Measurements from ENCODE around the gene EPB41L5.

The EPB41L5 gene

DNA sequence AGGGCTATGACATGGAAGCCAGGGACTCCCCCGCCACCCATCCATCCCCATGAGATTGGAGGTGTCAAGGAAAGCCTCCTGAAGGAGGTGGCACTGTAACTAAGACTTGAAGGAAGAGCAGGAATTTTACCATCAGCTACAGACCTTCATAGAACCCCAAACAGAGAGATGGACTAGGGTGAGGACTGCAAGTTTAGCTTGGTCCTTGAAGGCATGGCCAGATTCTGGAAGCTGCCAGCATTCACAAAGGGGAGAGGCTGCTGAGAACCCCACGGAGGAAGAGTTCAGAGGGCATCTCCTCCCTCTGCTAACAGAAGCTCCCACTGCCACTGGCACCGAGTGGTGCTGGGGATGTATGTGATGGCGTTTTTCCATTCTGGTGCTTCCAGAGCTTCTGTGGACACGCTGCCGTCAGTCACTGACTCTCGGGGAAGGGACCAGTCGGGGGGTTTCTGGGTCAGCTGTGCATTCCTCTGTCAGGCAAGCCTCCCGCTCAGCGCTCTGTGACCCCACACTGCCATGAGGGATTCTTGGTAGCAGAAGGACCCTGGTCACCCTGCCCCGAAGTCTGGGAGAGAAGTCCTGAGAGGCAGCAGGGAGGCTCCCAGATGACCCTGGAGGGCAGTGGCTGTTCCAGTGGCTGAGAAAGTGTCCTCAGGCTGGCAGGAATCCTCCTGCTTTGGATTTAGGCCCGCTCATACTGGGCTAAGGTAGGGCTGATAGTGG, 192.2 kb downstream of the EPB41L5 start:
- H3K36me3 ChIP-seq (ENCODE audit: insufficient read depth, low read length): no peaks in the 10 kb centered on the region
- H3K9me3 ChIP-seq (ENCODE audit: low read length): no peaks in the 10 kb centered on the region
- no peak overlapping the region for H2AFZ ChIP-seq (ENCODE audit: low read depth, low read length)
- no peak overlapping the region for H3K4me3 ChIP-seq (ENCODE audit: low read length)
- H3K4me1 ChIP-seq (ENCODE audit: insufficient read depth, low read length): no peaks in the 10 kb centered on the region
- H3K27me3 ChIP-seq (ENCODE audit: insufficient read depth, low read length): no peaks in the 10 kb centered on the region

DNA sequence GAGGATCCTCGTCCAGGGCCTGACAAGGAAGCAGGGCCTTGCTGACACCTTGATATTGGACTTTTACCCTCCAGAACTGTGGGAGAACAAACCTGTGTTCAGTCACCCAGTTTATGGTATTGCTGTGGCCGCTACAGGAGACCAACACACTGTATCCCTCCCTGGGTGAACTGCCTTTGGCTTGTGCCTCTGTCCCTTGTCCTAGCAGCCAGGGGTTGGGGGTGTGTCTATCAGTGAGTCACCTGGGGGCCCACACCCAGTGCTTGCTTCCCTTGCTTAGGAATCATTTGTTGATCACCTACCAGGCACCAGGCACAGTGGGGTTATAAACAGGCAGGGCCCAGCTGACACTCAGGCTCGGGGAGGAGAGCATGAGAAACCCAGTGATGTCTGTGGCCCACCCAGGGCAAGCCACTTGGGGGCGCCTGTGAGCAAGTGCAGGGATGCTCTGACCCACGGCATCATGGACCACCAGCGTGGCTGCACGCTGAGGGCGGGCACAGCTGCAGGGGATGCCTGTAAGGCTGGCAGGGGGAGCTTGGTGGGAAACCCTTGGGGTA, 193.2 kb downstream of the EPB41L5 start:
- Histone ChIP-seq H3K4me3 (ENCODE audit: low read length) (no peak overlapping the region), H3K36me3 (ENCODE audit: insufficient read depth, low read length) (no peaks in the 10 kb centered on the region), H3K9me3 (ENCODE audit: low read length) (no peaks in the 10 kb centered on the region), H2AFZ (ENCODE audit: low read depth, low read length) (no peak overlapping the region), H3K4me1 (ENCODE audit: insufficient read depth, low read length) (no peaks in the 10 kb centered on the region), H3K27me3 (ENCODE audit: insufficient read depth, low read length) (no peaks in the 10 kb centered on the region)

DNA sequence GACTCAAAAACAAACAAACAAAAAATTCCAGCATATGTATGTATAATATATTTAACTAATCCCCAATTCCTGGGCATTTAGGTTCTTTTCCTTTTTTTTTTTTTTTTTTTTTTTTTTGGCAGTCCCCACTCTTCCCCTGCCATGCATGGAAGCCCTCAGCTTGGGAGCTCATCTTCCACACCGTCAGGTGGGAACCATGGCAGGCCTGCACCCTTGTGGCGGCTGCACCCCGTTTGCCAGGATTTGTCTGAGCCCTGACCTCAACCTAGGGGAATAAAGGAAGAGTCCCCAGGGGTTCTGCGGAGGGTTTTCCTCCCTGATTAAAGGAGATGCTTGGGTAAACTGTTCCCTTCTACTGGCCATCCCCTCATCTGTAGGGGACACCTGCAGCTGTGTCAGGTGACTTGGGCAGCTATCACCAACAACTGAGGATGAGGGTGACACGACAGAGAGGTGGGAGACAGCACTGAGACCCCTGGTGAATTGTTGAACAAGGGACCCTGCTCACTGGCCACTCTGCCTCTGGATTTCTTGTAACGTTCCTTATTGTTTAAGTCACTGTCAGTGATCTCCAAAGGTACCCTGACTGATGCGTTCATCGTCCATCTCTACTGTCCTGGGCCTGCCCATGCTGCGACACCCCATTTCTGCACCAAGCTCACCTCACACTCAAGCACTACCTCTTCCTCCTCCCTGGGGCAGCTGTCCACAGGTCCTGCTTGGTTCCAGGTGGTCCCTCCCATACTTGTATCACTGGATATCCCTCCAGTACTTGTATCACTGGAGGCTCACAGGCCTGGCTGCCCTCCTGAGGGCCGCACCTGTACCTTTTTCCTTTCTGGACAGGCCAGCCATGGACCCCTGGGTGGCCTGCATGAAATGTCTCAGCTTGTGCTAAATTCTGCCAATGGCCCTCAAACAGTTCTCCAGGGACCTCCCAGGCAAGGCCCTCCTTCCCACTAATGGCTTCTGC, 195.8 kb downstream of the EPB41L5 start:
- Histone ChIP-seq H3K4me3 (ENCODE audit: low read length) (no peak overlapping the region), H3K27me3 (ENCODE audit: insufficient read depth, low read length) (no peaks in the 10 kb centered on the region), H3K36me3 (ENCODE audit: insufficient read depth, low read length) (no peaks in the 10 kb centered on the region), H2AFZ (ENCODE audit: low read depth, low read length) (no peak overlapping the region), H3K4me1 (ENCODE audit: insufficient read depth, low read length) (no peaks in the 10 kb centered on the region), H3K9me3 (ENCODE audit: low read length) (no peaks in the 10 kb centered on the region)

GRCh38 chr2:120209427-120210269, 196.8 kb downstream of the EPB41L5 start:
- no peak overlapping the region for H2AFZ ChIP-seq (ENCODE audit: low read depth, low read length)
- H3K4me1 ChIP-seq (ENCODE audit: insufficient read depth, low read length): no peaks in the 10 kb centered on the region
- H3K36me3 ChIP-seq (ENCODE audit: insufficient read depth, low read length): no peaks in the 10 kb centered on the region
- no peaks in the 10 kb centered on the region for H3K9me3 ChIP-seq (ENCODE audit: low read length)
- no peak overlapping the region for H3K4me3 ChIP-seq (ENCODE audit: low read length)
- H3K27me3 ChIP-seq (ENCODE audit: insufficient read depth, low read length): no peaks in the 10 kb centered on the region

- H3K27me3 ChIP-seq (ENCODE audit: insufficient read depth, low read length): no peaks in the 10 kb centered on the region
- no peak overlapping the region for H2AFZ ChIP-seq (ENCODE audit: low read depth, low read length)
- H3K4me1 ChIP-seq (ENCODE audit: insufficient read depth, low read length): no peaks in the 10 kb centered on the region
- no peaks in the 10 kb centered on the region for H3K36me3 ChIP-seq (ENCODE audit: insufficient read depth, low read length)
- H3K9me3 ChIP-seq (ENCODE audit: low read length): no peaks in the 10 kb centered on the region
- H3K4me3 ChIP-seq (ENCODE audit: low read length): no peak overlapping the region
Measured at GRCh38 chr2:120210270-120210693, 197.4 kb downstream of the EPB41L5 start.

- H2AFZ ChIP-seq (ENCODE audit: low read depth, low read length): no peak overlapping the region
- H3K27me3 ChIP-seq (ENCODE audit: insufficient read depth, low read length): no peaks in the 10 kb centered on the region
- peaks cover 7% of the 10 kb centered on the region for H3K36me3 ChIP-seq (ENCODE audit: insufficient read depth, low read length)
- no peaks in the 10 kb centered on the region for H3K4me1 ChIP-seq (ENCODE audit: insufficient read depth, low read length)
- H3K4me3 ChIP-seq (ENCODE audit: low read length): no peak overlapping the region
- peaks cover 10% of the 10 kb centered on the region for H3K9me3 ChIP-seq (ENCODE audit: low read length)
Measured at GRCh38 chr2:120218181-120218580, 205.3 kb downstream of the EPB41L5 start.

GRCh38 chr2:120219291-120219690, 206.4 kb downstream of the EPB41L5 start:
- Histone ChIP-seq H3K9me3 (ENCODE audit: low read length) (peaks cover 10% of the 10 kb centered on the region), H3K27me3 (ENCODE audit: insufficient read depth, low read length) (peaks cover 5% of the 10 kb centered on the region), H3K36me3 (ENCODE audit: insufficient read depth, low read length) (peaks cover 7% of the 10 kb centered on the region), H3K4me1 (ENCODE audit: insufficient read depth, low read length) (peaks cover 3% of the 10 kb centered on the region), H2AFZ (ENCODE audit: low read depth, low read length) (no peak overlapping the region), H3K4me3 (ENCODE audit: low read length) (no peak overlapping the region)

GRCh38 chr2:120219766-120220165, 206.9 kb downstream of the EPB41L5 start:
- H3K4me1 ChIP-seq (ENCODE audit: insufficient read depth, low read length): peaks cover 3% of the 10 kb centered on the region

GRCh38 chr2:120220756-120221155, 207.9 kb downstream of the EPB41L5 start:
- peaks cover 10% of the 10 kb centered on the region for H3K9me3 ChIP-seq (ENCODE audit: low read length)
- H2AFZ ChIP-seq (ENCODE audit: low read depth, low read length): no peak overlapping the region
- H3K36me3 ChIP-seq (ENCODE audit: insufficient read depth, low read length): peaks cover 7% of the 10 kb centered on the region
- peaks cover 3% of the 10 kb centered on the region for H3K4me1 ChIP-seq (ENCODE audit: insufficient read depth, low read length)
- H3K27me3 ChIP-seq (ENCODE audit: insufficient read depth, low read length): peaks cover 18% of the 10 kb centered on the region
- no peak overlapping the region for H3K4me3 ChIP-seq (ENCODE audit: low read length)

More at GRCh38 chr2:120219766-120220165, 206.9 kb downstream of the EPB41L5 start:
- Histone ChIP-seq H3K9me3 (ENCODE audit: low read length) (peaks cover 10% of the 10 kb centered on the region), H3K36me3 (ENCODE audit: insufficient read depth, low read length) (peaks cover 7% of the 10 kb centered on the region), H2AFZ (ENCODE audit: low read depth, low read length) (no peak overlapping the region), H3K27me3 (ENCODE audit: insufficient read depth, low read length) (peaks cover 9% of the 10 kb centered on the region), H3K4me3 (ENCODE audit: low read length) (no peak overlapping the region)

- Histone ChIP-seq H3K9me3 (ENCODE audit: low read length) (peaks cover 10% of the 10 kb centered on the region), H2AFZ (ENCODE audit: low read depth, low read length) (no peak overlapping the region), H3K4me1 (ENCODE audit: insufficient read depth, low read length) (peaks cover 3% of the 10 kb centered on the region), H3K27me3 (ENCODE audit: insufficient read depth, low read length) (peaks cover 24% of the 10 kb centered on the region), H3K36me3 (ENCODE audit: insufficient read depth, low read length) (peaks cover 7% of the 10 kb centered on the region), H3K4me3 (ENCODE audit: low read length) (no peak overlapping the region)
Measured at GRCh38 chr2:120221616-120222015, 208.7 kb downstream of the EPB41L5 start.

DNA sequence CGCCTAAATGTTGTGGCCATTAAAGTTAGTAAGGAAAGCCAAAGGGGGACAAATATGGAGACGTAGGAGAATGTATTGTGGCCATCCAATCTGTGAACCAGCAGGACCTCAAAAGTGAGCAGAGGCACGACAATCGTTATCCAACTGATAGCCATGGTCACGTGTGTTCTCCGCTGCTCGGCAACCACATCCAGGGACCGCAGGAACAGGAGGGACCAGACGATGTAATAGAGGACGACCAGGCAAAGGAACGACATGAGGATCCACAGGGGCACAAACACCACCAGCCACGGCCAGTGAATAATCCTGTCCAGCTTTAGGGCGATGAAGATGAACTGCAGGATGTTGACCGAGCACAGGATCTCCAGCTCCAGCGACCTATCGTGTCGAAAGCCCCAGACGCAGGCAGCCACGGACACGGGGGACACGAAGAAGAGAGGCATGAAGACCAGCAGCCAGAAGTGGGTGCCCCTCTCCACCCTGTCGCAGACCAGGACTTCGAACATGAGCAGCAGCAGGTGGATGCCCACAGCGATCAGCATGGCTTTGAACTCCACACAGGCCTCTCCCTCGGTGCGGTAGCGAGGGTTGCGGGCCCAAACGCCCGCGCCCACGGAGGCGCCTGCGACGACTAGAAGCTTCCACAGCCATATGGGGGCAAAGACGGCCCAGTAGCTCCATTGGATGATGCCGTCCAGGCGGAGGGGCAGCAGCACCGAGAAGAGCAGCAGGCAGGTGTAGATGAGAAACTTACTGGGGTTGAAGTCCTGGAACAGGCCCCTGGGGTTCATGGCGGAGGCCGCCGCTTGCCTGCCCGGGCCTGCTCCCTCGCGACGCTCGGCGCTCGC, 209.5 kb downstream of the EPB41L5 start:
- Histone ChIP-seq H3K27me3 (ENCODE audit: insufficient read depth, low read length) (peaks cover 32% of the 10 kb centered on the region), H3K4me3 (ENCODE audit: low read length) (peak overlapping the region; percentile 58), H3K9me3 (ENCODE audit: low read length) (peaks cover 10% of the 10 kb centered on the region), H2AFZ (ENCODE audit: low read depth, low read length) (peak overlapping the region; percentile 99), H3K36me3 (ENCODE audit: insufficient read depth, low read length) (peaks cover 7% of the 10 kb centered on the region), H3K4me1 (ENCODE audit: insufficient read depth, low read length) (peaks cover 3% of the 10 kb centered on the region)
